ENCODE results near the gene ZNRD2. TPM values are rescaled to one million over a fixed set of nuclear protein-coding genes. Genes with fewer than 3 reads are reported as not detected.

ZNRD2 gene
- total and polyA plus RNA-seq, 10 of the 15 experiments (the other 5 are each of a cell fraction or from before 2014, with no cell fraction given): 7.9 to 111 (median 55.4) TPM

DNA sequence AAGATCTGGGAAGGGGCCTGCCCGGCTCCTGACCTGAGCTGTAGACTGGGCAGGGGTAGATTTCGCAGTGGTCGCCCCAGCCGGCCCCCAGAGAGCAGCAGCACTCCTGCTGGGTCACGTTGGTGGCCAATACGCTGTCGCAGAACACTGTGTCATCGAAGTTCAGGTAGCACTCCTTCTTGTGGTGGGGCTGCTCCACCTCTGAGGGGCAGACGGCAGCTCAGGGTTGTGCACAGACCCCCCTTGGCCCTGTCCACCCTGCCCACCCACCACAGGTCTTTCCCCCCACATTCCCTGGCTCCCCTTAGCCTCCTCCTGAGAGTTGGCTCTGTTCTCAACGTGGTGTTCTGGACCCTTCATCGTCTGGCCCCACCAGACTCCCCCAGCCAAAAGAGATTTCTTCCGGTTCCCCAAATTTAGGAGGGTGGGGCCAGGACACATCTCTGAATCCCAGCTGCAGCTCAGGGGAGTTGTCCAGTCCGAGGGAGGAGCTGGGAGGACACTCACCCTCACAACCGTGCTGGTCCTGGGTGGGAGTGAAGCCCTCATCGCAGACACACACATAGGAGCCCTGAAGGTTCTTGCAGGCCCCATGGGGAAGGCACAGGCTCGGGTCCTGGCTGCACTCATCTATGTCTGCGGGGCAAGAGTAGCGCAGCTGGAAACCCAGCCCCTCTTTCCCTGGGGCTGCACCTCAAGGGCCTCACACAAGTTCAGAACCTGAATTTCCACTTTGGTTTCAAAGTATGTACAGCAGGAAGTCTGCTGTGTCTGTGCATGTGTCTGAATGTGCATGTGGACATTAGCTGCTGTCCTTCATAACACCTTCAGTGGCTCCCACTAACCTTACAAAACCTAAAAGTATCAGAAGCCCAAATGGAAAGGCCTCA, 28.9 kb upstream of the ZNRD2 start (continued):
- TF ChIP-seq, protein P1, sequence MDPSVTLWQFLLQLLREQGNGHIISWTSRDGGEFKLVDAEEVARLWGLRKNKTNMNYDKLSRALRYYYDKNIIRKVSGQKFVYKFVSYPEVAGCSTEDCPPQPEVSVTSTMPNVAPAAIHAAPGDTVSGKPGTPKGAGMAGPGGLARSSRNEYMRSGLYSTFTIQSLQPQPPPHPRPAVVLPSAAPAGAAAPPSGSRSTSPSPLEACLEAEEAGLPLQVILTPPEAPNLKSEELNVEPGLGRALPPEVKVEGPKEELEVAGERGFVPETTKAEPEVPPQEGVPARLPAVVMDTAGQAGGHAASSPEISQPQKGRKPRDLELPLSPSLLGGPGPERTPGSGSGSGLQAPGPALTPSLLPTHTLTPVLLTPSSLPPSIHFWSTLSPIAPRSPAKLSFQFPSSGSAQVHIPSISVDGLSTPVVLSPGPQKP (IDR thresholded peaks at IDR 0.05; ENCODE audit: low read depth, low read length): no peak
- TF ChIP-seq ATF7 (IDR thresholded peaks at IDR 0.05; ENCODE audit: low read depth): 0 out of 2 replicates have a peak, but pooled peaks have one; percentile 6
- TF ChIP-seq GATAD2B (conservative IDR thresholded peaks at IDR 0.05; ENCODE audit: low read depth): peak; percentile 19; the same call in 1 of the 2 replicates
- no peak for TF ChIP-seq ZNF207 (IDR thresholded peaks at IDR 0.05; ENCODE audit: borderline replicate concordance)
- no peak for TF ChIP-seq NFYB (IDR thresholded peaks at IDR 0.05; ENCODE audit: insufficient read depth, low read depth, low read length)
- TF ChIP-seq ZSCAN29 (IDR thresholded peaks at IDR 0.05): no peak
- no peak for TF ChIP-seq ZNF274 (IDR thresholded peaks at IDR 0.05; ENCODE audit: insufficient read depth, insufficient read length)
- TF ChIP-seq, protein P2, sequence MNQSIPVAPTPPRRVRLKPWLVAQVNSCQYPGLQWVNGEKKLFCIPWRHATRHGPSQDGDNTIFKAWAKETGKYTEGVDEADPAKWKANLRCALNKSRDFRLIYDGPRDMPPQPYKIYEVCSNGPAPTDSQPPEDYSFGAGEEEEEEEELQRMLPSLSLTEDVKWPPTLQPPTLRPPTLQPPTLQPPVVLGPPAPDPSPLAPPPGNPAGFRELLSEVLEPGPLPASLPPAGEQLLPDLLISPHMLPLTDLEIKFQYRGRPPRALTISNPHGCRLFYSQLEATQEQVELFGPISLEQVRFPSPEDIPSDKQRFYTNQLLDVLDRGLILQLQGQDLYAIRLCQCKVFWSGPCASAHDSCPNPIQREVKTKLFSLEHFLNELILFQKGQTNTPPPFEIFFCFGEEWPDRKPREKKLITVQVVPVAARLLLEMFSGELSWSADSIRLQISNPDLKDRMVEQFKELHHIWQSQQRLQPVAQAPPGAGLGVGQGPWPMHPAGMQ (IDR thresholded peaks at IDR 0.05; ENCODE audit: borderline replicate concordance): no peak
- TF ChIP-seq SREBF1 (IDR thresholded peaks at IDR 0.05; ENCODE audit: low read length): no peak
